H9 (cell line): Measurements from ENCODE around the gene MYL9. TPM values are rescaled to one million over a fixed set of nuclear protein-coding genes. Genes with fewer than 3 reads are reported as not detected.

ENCODE experiments used
- DNase-seq: peaks from one replicate; pipeline ENCODE4 v3.0.0-alpha.2; 2017
- H2AFZ ChIP-seq: one replicate; pipeline ENCODE4 v1.6.1; 2013; ENCODE audit warnings: mild to moderate bottlenecking, low read length, control low read depth, moderate library complexity
- H2AK5ac ChIP-seq: 2 replicates; pipeline ENCODE4 v1.6.1; 2013; ENCODE audit warnings: low read length, control low read depth, mixed read lengths; ENCODE audit not compliant: insufficient read length
- H2BK120ac ChIP-seq: one replicate; pipeline ENCODE4 v1.6.1; 2013; ENCODE audit warnings: low read depth, mild to moderate bottlenecking, low read length, control low read depth, inconsistent platforms; ENCODE audit not compliant: poor library complexity, severe bottlenecking
- H2BK12ac ChIP-seq: 2 replicates; pipeline ENCODE4 v1.6.1; 2013; ENCODE audit warnings: low read length, control low read depth, mixed read lengths, low read depth; ENCODE audit not compliant: insufficient read length
- H2BK15ac ChIP-seq: 2 replicates; pipeline ENCODE4 v1.6.1; 2013; ENCODE audit warnings: low read depth, low read length, control low read depth
- H2BK20ac ChIP-seq: one replicate; pipeline ENCODE4 v1.6.1; 2013; ENCODE audit warnings: low read depth, mild to moderate bottlenecking, low read length, control low read depth, inconsistent platforms; ENCODE audit not compliant: poor library complexity, severe bottlenecking
- H2BK5ac ChIP-seq: 2 replicates; pipeline ENCODE4 v1.6.1; 2013; ENCODE audit warnings: low read length, control low read depth, mixed read lengths; ENCODE audit not compliant: insufficient read length
- H3K14ac ChIP-seq: 2 replicates; pipeline ENCODE4 v1.6.1; 2013; ENCODE audit warnings: low read length, control low read depth; ENCODE audit not compliant: insufficient read depth
- H3K18ac ChIP-seq: 2 replicates; pipeline ENCODE4 v1.6.1; 2013; ENCODE audit warnings: low read depth, mild to moderate bottlenecking, mixed read lengths, low read length, control low read depth; ENCODE audit not compliant: insufficient read length
- H3K23ac ChIP-seq: 2 replicates; pipeline ENCODE4 v1.6.1; 2013; ENCODE audit warnings: low read length, control low read depth, mixed read lengths, low read depth; ENCODE audit not compliant: insufficient read length
- H3K23me2 ChIP-seq: 2 replicates; pipeline ENCODE4 v1.6.1; 2013; ENCODE audit warnings: low read depth, mild to moderate bottlenecking, mixed read lengths, low read length, control low read depth; ENCODE audit not compliant: insufficient read length, poor library complexity, severe bottlenecking
- H3K27ac ChIP-seq: 2 replicates; pipeline ENCODE4 v1.5.1; 2013; ENCODE audit warnings: low read length, control low read depth, mixed read lengths, low read depth; ENCODE audit not compliant: insufficient read length
- H3K27me3 ChIP-seq: 2 replicates; pipeline ENCODE4 v1.6.1; 2013; ENCODE audit warnings: low read length, control low read depth, inconsistent platforms; ENCODE audit not compliant: insufficient read depth
- H3K4ac ChIP-seq: 2 replicates; pipeline ENCODE4 v1.6.1; 2013; ENCODE audit warnings: low read depth, mild to moderate bottlenecking, control low read depth, inconsistent platforms, low read length, moderate library complexity
- H3K4me1 ChIP-seq: 2 replicates; pipeline ENCODE4 v1.6.1; 2013; ENCODE audit warnings: low read length, control low read depth, inconsistent platforms; ENCODE audit not compliant: insufficient read depth
- H3K4me2 ChIP-seq: 2 replicates; pipeline ENCODE4 v1.6.1; 2013; ENCODE audit warnings: low read length, control low read depth, mixed read lengths; ENCODE audit not compliant: insufficient read length, insufficient read depth
- H3K56ac ChIP-seq: 2 replicates; pipeline ENCODE4 v1.6.1; 2013; ENCODE audit warnings: low read depth, mild to moderate bottlenecking, mixed read lengths, low read length, control low read depth; ENCODE audit not compliant: insufficient read length
- H3K79me1 ChIP-seq: 2 replicates; pipeline ENCODE4 v1.6.1; 2013; ENCODE audit warnings: low read depth, mild to moderate bottlenecking, moderate library complexity, low read length, control low read depth, inconsistent platforms; ENCODE audit not compliant: insufficient read depth, poor library complexity, severe bottlenecking
- H3K79me2 ChIP-seq: 2 replicates; pipeline ENCODE4 v1.6.1; 2013; ENCODE audit warnings: low read length, control low read depth, inconsistent platforms; ENCODE audit not compliant: insufficient read depth
- H3K9ac ChIP-seq: 2 replicates; pipeline ENCODE4 v1.6.1; 2013; ENCODE audit warnings: low read length, control low read depth, mixed read lengths; ENCODE audit not compliant: insufficient read length; ENCODE audit errors: extremely low read depth
- H3K9me3 ChIP-seq: one replicate; pipeline ENCODE4 v1.6.1; 2013; ENCODE audit warnings: low read depth, low read length, inconsistent platforms; ENCODE audit not compliant: control insufficient read depth
- H3T11ph ChIP-seq: one replicate; pipeline ENCODE4 v1.6.1; 2013; ENCODE audit warnings: mild to moderate bottlenecking, low read length, control low read depth, inconsistent platforms
- H4K20me1 ChIP-seq: one replicate; pipeline ENCODE4 v1.6.1; 2013; ENCODE audit not compliant: control insufficient read depth, insufficient read length, insufficient read depth
- H4K5ac ChIP-seq: 2 replicates; pipeline ENCODE4 v1.6.1; 2013; ENCODE audit warnings: low read depth, mild to moderate bottlenecking, mixed read lengths, low read length, control low read depth; ENCODE audit not compliant: insufficient read length
- H4K8ac ChIP-seq: replicated peaks from 2 replicates; pipeline ENCODE4 v1.6.1; 2013; ENCODE audit warnings: low read length, control low read depth, mixed read lengths, low read depth; ENCODE audit not compliant: insufficient read length
- H4K91ac ChIP-seq: 2 replicates; pipeline ENCODE4 v1.6.1; 2013; ENCODE audit warnings: low read depth, mild to moderate bottlenecking, moderate library complexity, mixed read lengths, low read length, control low read depth; ENCODE audit not compliant: insufficient read length
- H3K27ac Mint-ChIP-seq, 3 experiments: 2 replicates in 2 of 3; 3 replicates in 1 of 3; pipeline ENCODE4 v1.8.0; 2020 to 2021; ENCODE audit warnings: mixed read lengths in 3 of 3, mild to moderate bottlenecking in 1 of 3, moderate library complexity in 1 of 3
- H3K27me3 Mint-ChIP-seq: 2 replicates; pipeline ENCODE4 v1.8.0; 2021; ENCODE audit warnings: low read depth, mild to moderate bottlenecking, moderate library complexity, mixed read lengths
- H3K36me3 Mint-ChIP-seq, 3 experiments: 2 replicates in 2 of 3; 3 replicates in 1 of 3; pipeline ENCODE4 v1.8.0; 2020 to 2021; ENCODE audit warnings: low read depth in 3 of 3, mixed read lengths in 3 of 3; ENCODE audit not compliant: insufficient read depth in 1 of 3
- H3K4me1 Mint-ChIP-seq, 2 experiments: 2 replicates each; pipeline ENCODE4 v1.8.0; 2020; ENCODE audit warnings: mixed read lengths in 2 of 2
- H3K4me3 Mint-ChIP-seq, 2 experiments: 2 replicates in 1 of 2; 3 replicates in 1 of 2; pipeline ENCODE4 v1.8.0; 2020 to 2021; ENCODE audit warnings: mild to moderate bottlenecking in 2 of 2, mixed read lengths in 2 of 2, moderate library complexity in 1 of 2
- H3K9me3 Mint-ChIP-seq, 2 experiments: 2 replicates in 1 of 2; 3 replicates in 1 of 2; pipeline ENCODE4 v1.8.0; 2020; ENCODE audit warnings: mild to moderate bottlenecking in 2 of 2, mixed read lengths in 2 of 2, moderate library complexity in 1 of 2
- WGBS: extraction: QIAGEN DNeasy Blood & Tissue Kit; methylation state at CpG from one replicate; pipeline ENCODE4 v1.1.7; 2013; ENCODE audit warnings: missing lambda C conversion rate, low lambda C conversion rate, mixed read lengths; ENCODE audit not compliant: insufficient read length; ENCODE audit errors: extremely low coverage; 5-methylcytosine and 5-hydroxymethylcytosine counted together
- total RNA-seq: library from RNA; stranded (reverse); gene quantifications from 2 replicates; pipeline ENCODE4 v1.2.1, GENCODE V29; 2021
- TF ChIP-seq, protein P1 (sequence below): fragments of 200-600 bp; sonication (generic); conservative IDR thresholded peaks from 3 replicates; pipeline ENCODE4 v1.8.0; 2021; ENCODE audit warnings: antibody characterized with exemption, mild to moderate bottlenecking

MYL9 gene
- total RNA-seq, 1 experiment from 2014 or later, result 218 TPM

DNA sequence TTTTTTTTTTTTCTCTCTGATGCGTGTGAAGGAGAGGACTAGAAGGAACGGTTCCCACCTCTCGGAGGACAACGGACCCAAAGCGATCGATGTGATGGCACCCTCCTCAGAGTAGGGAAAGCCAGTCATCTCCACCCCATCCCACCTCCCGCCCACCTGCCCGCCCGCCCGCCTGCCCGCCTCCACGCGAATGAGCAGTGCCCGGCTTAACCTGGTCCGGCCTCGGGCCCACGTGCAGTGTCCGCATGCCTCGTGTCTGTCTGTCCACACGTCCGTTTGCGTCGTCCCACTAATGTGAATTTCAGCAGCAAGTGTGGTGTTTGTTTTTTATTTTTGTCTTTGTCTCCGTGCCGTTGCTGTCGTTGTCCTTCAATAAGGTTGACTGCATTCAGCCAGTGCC is 42.1 kb upstream of the MYL9 start:
- Histone ChIP-seq H3K9ac (no peak overlapping the region), H3K9me3 (no peaks in the 10 kb centered on the region), H2BK120ac (no peak overlapping the region), H2AK5ac (no peak overlapping the region), H3T11ph (no peak overlapping the region), H3K27ac (no peak overlapping the region), H3K14ac (no peak overlapping the region; the same call in 1 of the 2 replicates), H2BK12ac (no peak overlapping the region), H3K56ac (no peak overlapping the region), H3K4me2 (no peak overlapping the region), H4K8ac (no peak overlapping the region), H2AFZ (no peak overlapping the region), H2BK5ac (no peak overlapping the region), H4K5ac (no peak overlapping the region), H3K4me1 (no peaks in the 10 kb centered on the region), H2BK20ac (no peak overlapping the region), H4K20me1 (no peaks in the 10 kb centered on the region), H3K4ac (no peak overlapping the region), H3K79me1 (no peaks in the 10 kb centered on the region), H3K18ac (no peak overlapping the region), H3K27me3 (no peaks in the 10 kb centered on the region), H3K23ac (no peak overlapping the region), H3K23me2 (no peaks in the 10 kb centered on the region), H4K91ac (no peak overlapping the region), H2BK15ac (no peak overlapping the region), H3K79me2 (no peaks in the 10 kb centered on the region)
- DNase-seq, result no peak
- no peaks in the 10 kb centered on the region for H3K9me3 Mint-ChIP-seq
- H3K27me3 Mint-ChIP-seq, result no peaks in the 10 kb centered on the region
- WGBS, result no CpG with 5 or more reads among the region's 26 CpGs
- H3K4me1 Mint-ChIP-seq, result no peaks in the 10 kb centered on the region
- no peak overlapping the region for H3K4me3 Mint-ChIP-seq
- H3K27ac Mint-ChIP-seq, result 0 out of 7 replicates have a peak overlapping the region, but pooled peaks of 1 of the 3 experiments have one; percentile 15
- peaks cover 18 to 73% (median 67%) of the 10 kb centered on the region in 3 experiments; a peak in 6 of 7 replicates for H3K36me3 Mint-ChIP-seq
- TF ChIP-seq, protein P1, sequence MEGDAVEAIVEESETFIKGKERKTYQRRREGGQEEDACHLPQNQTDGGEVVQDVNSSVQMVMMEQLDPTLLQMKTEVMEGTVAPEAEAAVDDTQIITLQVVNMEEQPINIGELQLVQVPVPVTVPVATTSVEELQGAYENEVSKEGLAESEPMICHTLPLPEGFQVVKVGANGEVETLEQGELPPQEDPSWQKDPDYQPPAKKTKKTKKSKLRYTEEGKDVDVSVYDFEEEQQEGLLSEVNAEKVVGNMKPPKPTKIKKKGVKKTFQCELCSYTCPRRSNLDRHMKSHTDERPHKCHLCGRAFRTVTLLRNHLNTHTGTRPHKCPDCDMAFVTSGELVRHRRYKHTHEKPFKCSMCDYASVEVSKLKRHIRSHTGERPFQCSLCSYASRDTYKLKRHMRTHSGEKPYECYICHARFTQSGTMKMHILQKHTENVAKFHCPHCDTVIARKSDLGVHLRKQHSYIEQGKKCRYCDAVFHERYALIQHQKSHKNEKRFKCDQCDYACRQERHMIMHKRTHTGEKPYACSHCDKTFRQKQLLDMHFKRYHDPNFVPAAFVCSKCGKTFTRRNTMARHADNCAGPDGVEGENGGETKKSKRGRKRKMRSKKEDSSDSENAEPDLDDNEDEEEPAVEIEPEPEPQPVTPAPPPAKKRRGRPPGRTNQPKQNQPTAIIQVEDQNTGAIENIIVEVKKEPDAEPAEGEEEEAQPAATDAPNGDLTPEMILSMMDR, result no peak
